ENCODE data around the gene GABRG3.
A peak's percentile ranks its signal among the peaks of the same experiment; 100 is the strongest.

The GABRG3 gene

DNA sequence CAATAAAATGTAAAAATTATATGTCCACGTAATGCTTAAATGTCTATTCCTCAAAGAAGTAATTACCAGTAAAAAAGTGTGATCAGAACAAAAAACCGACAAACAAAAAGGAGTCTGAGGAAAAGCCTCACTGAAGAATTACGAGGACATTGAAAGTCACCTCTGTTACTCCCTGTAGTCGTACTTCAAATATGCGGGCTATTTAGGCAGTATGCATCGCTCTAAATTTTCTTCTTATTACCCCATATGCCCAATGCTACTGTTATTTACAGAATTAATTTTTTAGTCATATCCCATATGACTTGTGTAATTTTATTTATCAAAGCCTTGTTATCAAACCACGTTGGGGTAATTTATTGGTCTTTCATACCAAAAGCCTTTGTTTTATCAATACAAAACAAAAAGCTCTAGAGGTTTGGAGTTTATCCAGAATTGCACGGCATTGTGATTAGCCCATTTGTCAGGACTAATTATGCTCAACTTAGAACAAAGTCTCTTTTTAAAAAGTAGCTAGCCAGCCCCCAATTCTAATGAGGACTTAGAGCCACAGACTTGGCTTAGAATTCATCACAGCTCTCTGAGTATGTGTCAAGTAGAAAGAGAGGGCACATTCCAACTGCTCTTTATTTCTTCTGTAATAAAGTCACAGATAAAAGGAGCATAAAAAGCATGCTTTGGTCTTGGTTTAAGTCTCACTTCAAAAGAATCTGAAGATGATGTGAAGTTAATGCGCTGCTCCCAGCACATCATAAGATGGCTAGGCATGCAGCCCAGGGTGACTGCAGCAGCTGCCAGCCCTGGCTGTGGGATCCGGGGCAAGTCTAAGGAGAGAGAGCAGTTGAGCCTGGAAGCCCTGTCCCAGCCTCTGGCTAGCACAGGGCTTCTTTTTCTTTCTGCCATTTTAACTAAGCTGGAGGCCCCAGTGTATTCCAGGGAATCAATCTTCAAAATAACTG lies 521.0 kb downstream of the GABRG3 start:
- DNase-seq, result peak in 49 of 58 donors; percentile 5 to 87 (median 53)

DNA sequence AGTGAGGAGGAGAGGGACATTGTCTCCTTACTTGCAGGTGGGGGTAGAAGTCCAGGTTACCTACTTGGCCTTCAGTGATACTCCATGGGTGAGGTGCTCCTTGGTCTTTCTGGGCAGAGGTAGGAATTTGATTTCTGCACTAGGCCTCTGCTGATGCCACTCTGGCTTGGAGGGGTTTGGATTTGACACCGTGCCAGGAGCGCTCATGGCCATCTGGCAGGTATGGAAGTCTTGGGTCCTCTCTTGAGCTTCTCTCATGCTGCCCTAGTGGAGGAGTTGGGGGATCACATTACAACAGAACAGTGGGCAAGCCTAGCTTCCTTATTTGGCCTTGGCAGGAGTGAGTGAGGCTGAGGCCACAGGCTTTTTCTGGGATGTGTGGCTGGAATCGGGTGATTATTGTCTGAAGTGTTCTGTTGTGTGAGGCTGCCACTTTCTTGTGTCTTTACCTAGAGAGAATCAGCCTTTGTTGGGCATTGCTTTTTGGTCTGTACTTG lies 525.0 kb downstream of the GABRG3 start:
- DNase-seq, result no peak

DNA sequence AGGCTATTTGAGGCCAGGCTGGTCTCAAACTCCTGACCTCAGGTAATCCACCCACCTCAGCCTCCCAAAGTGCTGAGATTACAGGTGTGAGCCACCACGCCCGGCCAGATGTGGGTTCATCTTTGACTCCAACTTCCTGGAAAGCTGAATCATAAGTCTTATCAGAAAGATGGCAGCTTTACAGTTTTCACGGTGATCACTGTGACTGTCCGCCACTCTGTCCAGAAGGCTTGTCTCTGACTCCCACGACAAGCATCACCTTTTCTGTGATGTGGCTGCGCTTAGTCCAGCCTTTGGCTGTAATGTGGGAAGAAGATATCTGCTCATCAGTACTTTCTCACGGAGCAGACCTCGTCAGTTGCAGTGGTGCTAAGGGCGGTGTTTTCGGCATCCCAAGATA lies 527.7 kb downstream of the GABRG3 start:
- no peak for DNase-seq

DNA sequence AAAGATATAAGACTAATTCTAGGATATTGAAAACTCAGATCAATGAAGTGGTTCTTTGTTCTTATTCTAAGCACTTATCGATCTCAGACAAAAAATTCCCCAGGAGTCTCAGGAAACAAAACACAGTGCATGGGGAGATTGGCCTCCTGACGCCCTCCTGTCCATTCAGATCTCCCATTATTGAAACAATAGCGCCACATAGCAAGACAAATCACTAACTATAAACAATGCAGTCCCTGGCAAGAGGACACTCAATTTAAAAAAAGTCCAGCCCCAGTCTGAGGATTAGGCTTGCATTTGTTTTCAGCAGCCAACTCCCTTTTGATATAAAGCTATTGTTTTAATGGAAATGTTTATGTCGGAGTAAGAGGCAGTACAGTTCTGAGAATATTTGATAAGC lies 528.2 kb downstream of the GABRG3 start:
- no peak for DNase-seq

DNA sequence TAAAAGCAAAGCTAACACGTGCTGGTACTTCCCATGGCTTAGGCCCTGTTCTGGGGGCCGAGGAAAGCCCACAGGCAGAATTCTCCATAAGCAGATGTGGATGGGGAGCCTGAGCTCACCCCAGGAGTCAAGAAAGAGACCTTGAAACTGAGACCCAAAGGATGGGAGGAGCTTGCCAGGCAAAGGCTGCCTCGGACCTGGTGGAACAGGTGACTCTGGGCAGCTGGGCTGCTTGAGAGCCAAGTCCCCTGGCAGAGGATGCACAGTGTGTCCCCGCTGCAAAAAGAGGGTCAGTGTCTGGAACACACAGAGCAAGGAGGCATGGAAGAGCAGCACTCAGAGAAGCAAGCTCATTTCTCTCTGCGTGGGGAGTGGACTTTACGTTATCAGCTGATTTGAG lies 528.7 kb downstream of the GABRG3 start:
- no peak for DNase-seq

DNA sequence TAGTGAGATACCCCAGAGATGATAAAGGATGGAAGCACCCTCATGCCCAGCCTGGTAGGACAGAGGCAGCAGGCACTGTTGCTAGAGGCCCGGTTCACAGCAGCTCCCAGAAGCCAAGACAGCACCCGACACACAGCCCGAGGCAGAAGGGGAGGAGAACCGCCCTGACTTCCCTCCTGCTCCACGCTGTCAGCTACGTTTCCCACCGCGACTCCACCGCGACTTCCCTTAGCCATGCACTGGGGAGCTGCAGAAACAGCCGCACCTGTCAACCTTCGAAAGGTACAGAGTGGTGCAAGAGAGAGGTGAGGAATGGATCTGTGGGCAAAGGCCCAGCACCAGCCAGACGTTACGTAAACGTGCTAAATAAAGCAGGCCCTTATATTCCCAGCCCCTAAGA lies 529.2 kb downstream of the GABRG3 start:
- DNase-seq, result no peak

DNA sequence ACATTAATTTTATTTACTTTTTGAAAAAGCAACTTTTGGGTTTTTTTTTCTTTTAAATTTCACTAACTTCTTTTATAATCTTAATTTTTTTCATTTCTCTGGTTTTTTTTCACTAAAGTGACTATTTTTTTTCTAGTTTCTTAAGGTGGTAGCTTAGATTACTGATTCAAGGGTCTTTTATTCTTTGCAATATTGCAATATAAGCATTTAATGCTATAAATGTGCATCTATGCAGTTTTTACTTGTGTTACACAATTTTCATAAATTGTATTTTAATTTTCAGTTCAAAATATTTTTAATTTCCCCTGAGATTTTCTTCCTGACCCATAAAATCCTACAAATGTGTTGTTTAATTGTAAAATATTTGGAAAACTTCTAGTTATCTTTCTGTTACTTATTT lies 535.8 kb downstream of the GABRG3 start:
- no peak for DNase-seq

DNA sequence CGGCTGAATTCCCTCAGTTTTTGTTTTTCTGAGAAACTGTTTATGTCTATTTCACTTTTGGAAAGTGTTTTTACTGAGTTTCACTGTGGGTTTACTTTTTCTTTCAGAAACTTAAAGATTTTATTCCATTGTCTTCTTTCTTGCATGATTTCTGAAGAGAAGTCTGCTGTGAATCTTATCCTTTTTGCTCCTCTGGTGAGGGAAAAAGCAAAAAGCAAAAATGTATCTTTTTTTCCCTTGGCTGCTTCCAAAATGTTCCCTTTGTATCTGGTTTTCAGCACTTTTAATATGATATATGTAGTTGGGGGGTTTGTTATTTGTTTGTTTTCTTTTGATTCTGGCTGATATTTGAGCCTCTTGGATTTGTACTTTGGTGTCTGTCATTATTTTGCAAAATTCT lies 538.0 kb downstream of the GABRG3 start:
- DNase-seq, result no peak

DNA sequence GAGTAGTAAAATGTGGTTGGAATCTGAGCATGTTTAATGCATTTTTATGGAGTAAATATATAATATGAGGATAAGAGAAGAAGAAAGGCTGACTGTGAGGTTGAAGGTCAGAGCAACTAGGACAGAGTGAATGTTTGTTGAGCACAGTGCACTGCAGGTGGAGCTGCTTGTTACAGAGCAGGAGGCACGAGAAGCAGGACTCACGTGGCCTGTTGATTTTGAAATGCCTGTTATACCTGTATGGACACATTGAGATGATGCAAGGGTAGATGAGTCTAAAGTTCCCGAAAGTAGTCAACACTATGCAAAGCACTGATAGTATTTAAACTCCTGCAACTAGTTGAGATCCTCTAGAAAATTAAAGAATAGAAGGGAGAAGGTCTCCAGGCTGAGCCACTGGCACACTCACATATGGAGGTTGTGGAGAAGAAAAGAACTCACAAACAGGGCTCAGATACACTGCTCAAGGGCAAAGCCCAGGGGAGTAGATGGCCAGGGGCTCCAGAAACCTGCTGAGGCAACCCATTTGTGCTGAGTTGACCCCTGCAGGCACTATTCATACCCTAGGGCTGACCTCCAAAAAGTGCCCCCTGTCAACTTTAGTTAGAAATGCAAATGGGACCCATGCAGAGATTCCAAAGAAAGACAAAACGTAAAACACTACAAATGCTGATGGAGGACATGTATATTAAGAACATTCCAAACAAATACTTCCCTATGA lies 541.5 kb downstream of the GABRG3 start:
- no peak for DNase-seq

DNA sequence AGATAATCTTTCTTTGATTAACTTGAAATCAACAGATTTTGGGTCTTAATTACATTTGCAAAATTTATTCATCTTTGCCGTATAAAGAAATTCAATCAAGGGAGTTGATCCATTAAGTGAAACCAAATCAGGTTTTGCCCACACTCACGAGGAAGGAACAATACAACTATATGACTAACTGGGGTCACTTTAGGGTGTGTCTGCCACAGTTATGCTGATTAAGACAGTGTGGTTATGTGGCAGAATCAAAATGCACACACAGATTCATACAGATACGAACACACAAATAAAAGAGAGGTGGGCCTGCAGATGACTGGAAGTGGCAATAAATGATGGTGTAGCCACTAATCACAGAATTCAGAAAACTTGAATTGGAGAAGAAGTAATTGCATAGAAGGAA lies 543.5 kb downstream of the GABRG3 start:
- DNase-seq, result no peak

DNA sequence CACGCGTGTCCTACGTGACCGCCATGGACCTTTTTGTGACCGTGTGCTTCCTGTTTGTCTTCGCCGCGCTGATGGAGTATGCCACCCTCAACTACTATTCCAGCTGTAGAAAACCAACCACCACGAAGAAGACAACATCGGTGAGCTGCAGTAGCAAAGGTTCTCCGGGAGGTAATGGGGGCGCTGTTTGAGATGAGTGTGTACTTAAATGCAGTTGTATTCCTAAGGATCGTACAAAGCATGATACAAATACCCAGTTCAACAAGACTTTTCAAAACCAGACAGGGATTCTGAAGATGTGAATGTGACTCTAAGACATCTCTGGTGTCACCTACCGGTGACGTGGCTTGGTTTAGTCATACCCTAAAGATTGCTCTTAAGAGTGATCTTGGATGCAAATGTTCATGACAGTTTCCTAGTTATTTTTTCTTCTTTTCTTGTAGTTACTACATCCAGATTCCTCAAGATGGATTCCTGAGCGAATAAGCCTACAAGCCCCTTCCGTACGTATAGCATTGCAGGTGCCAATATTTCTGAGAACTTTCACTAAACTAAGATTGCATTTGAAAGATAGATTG lies 556.6 kb downstream of the GABRG3 start:
- DNase-seq, result no peak

DNA sequence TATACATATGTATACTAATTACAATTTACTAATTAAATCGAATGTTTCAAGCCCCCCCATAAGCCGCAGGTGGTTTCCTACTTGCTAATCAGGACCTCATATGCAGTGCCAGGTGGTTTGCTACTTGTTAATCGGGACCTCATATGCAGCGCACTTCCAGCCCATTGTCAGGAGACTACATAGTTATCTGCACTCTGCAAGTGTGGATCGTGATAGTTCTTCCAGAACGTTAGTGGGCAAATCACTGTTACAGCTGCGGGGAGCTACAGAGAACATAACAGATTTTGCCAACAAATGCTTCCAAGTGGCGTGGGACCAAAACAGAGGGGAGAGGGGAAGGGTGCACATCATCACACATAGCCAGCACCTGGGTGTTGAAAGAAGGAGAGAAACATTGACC lies 558.4 kb downstream of the GABRG3 start:
- DNase-seq, result no peak

DNA sequence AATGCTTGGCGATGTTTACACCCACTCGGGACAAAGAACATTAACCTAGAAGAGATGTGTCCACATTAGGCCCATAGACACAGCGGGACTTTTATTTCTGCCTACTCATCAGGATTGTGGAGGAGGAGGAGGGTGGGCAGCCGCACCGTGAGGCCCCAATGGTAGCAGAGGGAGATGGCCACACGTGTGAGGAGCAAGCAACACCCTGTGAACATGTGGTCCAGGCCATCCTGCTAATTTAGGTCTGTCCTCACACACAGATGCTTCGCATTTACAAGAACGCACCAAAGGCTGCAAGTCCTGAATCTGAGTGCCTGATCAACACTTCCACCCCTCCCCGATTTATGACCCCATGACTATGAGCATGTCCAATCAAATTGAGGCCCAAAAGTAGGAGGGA lies 560.0 kb downstream of the GABRG3 start:
- DNase-seq, result no peak

DNA sequence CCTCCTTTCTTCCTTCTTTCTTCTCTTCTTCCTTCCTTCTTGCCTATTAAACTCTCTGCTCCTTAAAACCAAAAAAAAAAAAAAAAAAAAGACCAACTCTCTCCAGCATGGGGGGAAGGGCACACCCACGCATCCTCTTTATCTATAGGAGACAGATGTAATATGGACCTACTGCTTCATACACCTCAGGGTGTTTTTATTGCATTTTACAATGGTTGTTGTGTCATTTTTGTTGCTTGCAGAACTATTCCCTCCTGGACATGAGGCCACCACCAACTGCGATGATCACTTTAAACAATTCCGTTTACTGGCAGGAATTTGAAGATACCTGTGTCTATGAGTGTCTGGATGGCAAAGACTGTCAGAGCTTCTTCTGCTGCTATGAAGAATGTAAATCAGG lies 561.4 kb downstream of the GABRG3 start:
- no peak for DNase-seq

DNA sequence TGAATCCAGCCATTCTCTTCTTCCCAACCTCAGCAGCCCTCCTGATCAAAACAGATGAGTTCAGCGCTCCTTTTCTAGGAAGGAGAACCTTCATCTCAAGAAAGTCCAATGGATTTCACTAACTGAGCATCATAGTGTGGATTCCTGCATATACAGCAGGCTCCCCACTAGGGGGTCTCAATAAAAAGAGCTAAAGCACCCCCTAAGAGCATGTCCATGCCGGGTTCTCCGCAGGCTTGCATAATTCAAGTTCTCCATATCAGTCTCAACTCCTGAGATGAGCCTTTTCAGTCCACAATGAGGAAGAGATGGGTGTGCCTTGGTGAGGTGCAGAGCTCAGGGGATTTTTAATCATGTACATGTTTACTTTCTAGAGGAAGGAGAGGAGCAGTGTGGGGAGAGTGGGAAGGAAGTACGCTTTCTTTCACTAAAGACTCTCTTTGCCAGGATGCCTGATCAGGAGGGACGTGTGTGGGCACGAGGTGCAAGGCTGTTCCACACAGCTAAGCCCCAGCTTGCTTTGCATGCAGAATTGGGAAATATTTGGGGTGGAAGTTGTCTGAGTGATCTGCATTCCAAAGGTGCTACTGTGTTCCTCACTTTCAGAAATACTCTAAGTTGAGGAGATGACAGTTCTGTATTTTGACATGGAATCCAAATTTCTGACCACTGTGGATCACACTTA lies 564.6 kb downstream of the GABRG3 start:
- DNase-seq, result peak in 4 of 58 donors; percentile 7 to 47 (median 8)

DNA sequence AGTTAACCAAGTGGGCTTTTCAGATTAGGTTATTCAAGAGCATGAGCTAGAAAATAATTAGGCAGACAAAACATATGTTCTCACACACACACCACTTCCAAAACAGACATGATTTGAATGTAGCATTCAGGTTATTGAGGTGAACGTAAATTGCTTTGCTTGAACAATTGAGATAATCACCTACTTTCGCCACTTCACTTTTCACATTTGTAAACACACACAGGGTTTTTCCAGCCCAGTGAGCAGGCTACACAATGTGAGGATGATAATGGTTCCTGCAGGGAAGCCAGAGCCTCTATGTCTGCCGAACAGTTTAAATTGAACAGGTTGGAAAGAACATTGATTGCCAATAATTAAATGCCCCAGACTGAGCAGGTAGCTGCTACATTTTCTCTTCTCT lies 567.3 kb downstream of the GABRG3 start:
- DNase-seq, result no peak

DNA sequence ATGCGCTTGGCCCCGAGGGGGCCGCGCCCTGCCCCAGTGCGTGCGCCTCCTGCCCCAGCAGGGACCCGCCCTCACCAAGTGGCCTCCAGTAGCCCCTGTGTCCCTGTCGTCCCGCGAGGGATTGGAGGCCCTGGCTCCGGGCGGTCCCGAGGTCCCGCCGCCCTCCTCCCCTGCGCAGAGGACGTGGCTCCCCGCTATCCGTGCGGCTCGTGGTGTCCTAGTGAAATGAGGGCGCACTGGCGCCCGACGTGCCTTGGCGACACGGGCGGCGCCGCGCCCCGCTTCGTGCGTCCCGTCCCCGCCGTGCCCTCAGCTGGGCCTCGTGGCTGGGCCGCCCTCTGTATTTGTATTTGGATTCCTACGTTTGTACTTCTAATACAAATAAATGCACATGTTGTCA lies 570.6 kb downstream of the GABRG3 start:
- DNase-seq, result no peak

DNA sequence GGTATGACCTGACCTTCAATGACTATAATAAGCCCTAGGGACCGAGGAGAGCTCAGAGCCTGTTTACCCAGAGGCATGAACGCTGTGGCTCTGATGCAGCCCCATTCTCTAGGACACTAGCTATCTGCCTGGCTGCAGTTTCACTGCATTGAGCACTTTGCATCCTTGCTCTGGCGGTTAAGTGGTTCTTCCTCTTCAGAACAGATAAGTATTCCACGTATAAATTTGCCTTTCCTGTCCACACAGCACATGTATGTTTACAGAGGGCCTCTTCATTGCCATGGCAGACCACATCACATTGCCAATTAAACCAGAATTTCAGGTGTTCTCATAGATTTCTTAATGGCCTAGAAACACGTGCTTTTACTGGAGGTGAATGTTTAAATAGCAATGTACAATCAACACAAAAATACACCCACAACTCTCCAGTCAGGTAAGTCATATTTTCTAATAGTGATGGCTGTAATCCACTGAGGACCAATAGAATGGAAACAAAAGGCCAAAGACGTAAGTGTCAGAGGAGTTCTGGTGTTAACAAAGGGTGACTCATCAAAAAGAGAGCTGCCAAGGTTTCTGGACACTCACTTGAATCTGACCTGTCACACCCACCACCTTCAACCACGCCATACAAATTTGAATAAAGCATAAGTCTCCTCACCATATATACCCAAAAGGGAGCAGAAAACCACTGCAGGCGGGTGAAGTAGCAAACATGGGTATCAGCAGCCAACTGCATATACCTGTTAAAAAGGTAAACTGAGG lies 574.7 kb downstream of the GABRG3 start:
- DNase-seq, result no peak

DNA sequence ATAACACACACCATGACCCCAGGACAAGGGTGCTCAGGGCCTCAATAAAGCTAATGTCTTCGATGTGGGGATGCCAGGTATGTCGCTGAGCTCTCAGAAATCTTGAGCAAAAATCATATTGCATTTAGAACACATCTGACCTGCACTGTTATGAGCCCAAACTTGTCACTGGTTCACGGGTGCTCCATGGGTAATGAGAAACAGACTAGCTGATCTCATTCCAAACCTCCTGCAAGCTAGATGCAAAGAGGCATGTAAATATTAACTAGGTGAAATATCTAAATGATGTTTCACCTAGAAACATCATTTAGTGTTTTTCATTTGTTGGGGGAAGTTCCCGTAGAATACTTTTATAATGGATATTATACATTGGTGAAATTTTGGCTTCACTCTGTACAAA lies 578.8 kb downstream of the GABRG3 start:
- no peak for DNase-seq

DNA sequence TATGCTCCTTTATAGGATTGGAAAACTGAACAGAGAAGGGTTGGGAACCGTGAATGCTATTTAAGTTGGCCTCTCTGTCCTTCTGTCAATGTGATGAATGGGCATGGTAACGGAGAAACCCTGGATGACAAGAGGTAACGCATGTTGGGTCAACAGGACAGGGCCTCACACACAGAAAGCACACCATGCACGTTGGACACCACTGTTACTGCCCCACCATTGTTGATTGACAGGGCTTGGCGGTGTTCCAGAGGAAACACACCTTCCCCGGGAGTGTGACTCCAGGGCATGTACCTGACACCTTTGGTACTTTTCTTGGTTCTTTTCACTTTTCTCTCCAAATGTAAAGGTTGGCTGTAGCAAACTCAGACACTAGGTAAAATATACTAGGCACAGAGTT lies 579.7 kb downstream of the GABRG3 start:
- DNase-seq, result no peak

DNA sequence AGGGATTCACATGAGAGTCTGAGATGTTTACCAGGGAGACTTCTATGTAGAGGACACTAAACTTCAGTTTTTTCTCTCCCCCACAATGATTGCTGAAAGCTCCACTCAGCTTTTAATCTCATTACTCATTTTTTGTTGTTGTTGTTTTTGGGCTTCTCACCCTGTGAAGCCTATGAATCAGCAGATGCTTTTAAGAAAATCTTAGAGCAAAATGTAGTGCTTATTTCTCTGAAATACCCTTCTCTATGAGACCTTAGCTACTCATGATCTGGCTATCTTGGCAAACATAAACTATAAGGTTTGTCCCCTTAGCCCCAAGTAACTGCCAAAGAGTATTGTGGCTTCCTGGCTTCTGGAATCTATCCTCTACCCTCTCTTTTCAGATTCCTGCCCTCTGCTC lies 590.8 kb downstream of the GABRG3 start:
- no peak for DNase-seq

Measured in anterior cingulate cortex (tissue), 58 donors.